CD4-positive, alpha-beta T cell treated with Interleukin-21 for 1 hour (primary cell): ENCODE data around the gene BOLA3.
"Not testable (repeated sequence)": the region's sequence is repeated elsewhere in the genome, so short reads cannot be mapped to it uniquely, and the experiment has no call there.

Experiments
- DNase-seq: peaks from one replicate; pipeline ENCODE4 v3.0.0-alpha.2; 2020

BOLA3 gene

GRCh38 chr2:74101574-74102300, 46.0 kb downstream of the BOLA3 start:
- no peak for DNase-seq

- DNase-seq: no peak
These were observed 47.2 kb downstream of the BOLA3 start for GRCh38 chr2:74100254-74101216.

GRCh38 chr2:74099835-74100234, 47.9 kb downstream of the BOLA3 start:
- DNase-seq: no peak

- DNase-seq: no peak
These were observed 48.4 kb downstream of the BOLA3 start for GRCh38 chr2:74099271-74099670.

- DNase-seq: no peak
These were observed 50.1 kb downstream of the BOLA3 start for GRCh38 chr2:74097574-74097973.

- DNase-seq: no peak
These were observed 51.7 kb downstream of the BOLA3 start for GRCh38 chr2:74096052-74096451.

- DNase-seq: no peak
These were observed 52.1 kb downstream of the BOLA3 start for GRCh38 chr2:74095632-74096031.

GRCh38 chr2:74094291-74094690, 53.4 kb downstream of the BOLA3 start:
- no peak for DNase-seq

- DNase-seq: no peak
These were observed 53.9 kb downstream of the BOLA3 start for GRCh38 chr2:74093840-74094239.

GRCh38 chr2:74093426-74093825, 54.3 kb downstream of the BOLA3 start:
- DNase-seq: no peak

GRCh38 chr2:74092275-74092674, 55.4 kb downstream of the BOLA3 start:
- DNase-seq: no peak

- no peak for DNase-seq
These were observed 56.3 kb downstream of the BOLA3 start for GRCh38 chr2:74091391-74091790.

GRCh38 chr2:74089816-74090745, 57.6 kb downstream of the BOLA3 start:
- no peak for DNase-seq

- DNase-seq: not testable (repeated sequence)
These were observed 59.0 kb downstream of the BOLA3 start for GRCh38 chr2:74088676-74089075.

- DNase-seq: no peak
These were observed 60.0 kb downstream of the BOLA3 start for GRCh38 chr2:74087696-74088095.

- DNase-seq: no peak
These were observed 61.7 kb downstream of the BOLA3 start for GRCh38 chr2:74086021-74086420.
